Nucleus accumbens (tissue), 56 donors: Measurements from ENCODE around the gene DYNLL2.
"Not testable (repeated sequence)": the region's sequence is repeated elsewhere in the genome, so short reads cannot be mapped to it uniquely, and the experiment has no call there.

Source experiments
- DNase-seq, 56 donors: peaks; one replicate each; lab custom pipeline; 2025; lab: John Stamatoyannopoulos, UW

DYNLL2 gene

DNA sequence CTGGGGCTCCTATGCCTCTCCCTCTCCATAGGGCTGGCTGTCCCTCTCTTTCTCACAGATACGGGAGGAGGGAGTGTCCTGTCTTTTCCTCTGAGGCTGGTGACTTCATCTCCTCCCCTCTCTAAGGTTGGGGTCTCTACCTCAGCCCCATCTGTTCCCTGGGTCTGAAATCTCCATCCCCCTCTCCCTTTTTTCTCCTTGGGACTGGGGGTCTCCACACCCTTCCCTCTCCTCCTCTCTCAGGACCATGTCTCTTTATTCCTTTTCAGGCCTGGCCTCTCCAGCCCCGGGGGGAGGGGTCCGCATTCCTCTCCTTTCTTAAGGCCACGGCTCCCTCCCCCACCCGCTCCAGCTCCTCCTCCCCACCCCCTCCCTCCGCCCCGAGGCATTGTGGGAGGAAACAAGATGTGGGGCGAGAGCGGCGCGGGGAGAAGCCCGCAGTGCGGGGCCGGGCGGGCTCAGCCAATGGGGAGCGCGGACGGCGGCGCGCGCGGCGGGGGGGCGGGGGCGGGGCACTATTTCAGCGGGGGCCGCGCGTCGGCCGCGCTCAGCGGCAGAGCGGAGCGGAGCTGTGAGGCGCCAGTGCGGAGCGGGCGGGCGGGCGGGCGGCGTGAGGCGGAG, at the start of gene DYNLL2:
TSS of gene DYNLL2 (plus strand) at position 550 of the 621 bp plus-strand sequence. CDS start 3,672 bp downstream, outside the sequence.
- DNase-seq = peak in 55 of 56 donors; percentile 44 to 93 (median 83)

- DNase-seq = no peak
These were observed 43.2 kb upstream of the DYNLL2 start for GRCh38 chr17:58039975-58040374.

DNA sequence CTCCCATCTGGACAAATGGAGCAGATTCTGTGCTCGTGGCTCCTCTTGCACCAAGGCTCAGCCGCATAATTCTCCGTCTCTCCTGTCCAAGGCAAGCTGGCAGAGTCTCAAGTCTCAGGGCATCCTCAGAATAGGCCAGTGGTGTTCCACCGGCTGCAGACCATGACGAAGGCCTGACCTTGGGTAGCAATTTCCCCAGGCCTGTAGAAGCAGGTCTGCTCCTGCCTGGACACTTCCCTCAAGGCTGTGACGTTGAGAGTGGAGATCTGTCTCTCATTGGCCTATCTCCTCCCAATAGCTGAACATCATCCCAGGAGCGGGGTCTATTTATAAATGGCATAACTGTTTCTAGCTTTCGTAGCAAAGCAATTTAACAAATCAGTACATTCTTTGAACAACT, 42.8 kb upstream of the DYNLL2 start:
- DNase-seq = no peak

- no peak for DNase-seq
These were observed 42.1 kb upstream of the DYNLL2 start for GRCh38 chr17:58041161-58041560.

GRCh38 chr17:58043221-58044181, 39.7 kb upstream of the DYNLL2 start:
- DNase-seq = no peak

DNA sequence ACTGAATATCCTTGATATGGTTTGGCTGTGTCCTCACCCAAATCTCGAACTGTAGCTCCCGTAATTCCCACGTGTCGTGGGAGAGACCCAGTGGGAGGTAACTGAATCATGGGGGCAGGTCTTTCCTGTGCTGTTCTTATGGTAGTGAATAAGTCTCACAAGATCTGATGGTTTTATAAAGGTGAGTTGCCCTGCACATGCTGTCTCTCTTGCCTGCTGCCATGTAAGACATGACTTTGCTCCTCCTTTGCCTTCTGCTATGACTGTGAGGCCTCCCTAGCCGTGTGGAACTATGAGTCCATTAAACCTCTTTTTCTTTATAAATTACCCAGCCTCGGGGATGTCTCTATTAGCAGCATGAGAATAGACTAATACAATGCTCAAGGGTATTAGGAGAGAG, 39.0 kb upstream of the DYNLL2 start:
- DNase-seq = not testable (repeated sequence)

DNA sequence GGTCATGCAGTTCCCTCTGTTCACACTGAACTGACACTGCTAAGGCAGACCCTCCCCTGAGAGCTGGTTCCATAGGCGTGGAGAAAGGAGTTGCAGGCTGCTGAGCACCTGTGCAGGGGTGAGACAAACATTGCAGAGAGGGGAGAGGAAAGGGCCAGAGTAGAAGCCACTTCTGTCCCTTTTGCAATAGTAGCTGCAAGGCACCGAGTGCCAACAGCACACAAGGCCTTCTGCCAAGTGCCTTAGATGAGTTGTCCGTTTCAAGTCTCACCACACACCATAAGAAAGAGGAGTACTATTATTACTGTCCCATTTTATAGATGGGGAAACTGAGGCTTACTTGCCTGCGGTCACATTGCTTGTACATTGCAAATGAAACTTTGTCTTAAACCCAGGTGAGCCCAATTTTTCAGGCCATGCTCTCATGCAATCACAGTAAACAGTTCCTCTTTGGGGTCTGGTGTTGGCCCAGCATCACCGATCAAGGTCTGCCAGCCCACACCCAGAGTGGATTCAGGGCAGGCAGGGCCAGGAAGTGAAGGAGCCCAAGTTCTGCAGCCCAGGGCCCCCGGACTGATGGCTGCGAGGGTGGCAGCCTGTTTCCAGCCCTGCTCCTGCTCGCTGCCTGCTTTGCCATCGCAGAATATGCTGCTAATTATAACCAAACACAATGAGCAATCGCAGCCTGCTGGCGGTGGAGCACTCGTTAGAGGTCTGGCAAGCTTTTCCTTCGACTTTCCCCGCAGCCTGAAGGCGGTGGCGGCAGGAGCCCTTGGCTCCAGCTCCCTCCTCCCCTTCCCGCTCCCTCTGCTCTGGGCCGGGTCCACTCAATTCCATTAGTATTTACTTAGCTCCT, 36.8 kb upstream of the DYNLL2 start:
- peak in 33 of 56 donors; percentile 1 to 78 (median 29) for DNase-seq

- DNase-seq = no peak
These were observed 35.7 kb upstream of the DYNLL2 start for GRCh38 chr17:58047376-58048150.

- no peak for DNase-seq
These were observed 33.7 kb upstream of the DYNLL2 start for GRCh38 chr17:58049533-58049932.

DNA sequence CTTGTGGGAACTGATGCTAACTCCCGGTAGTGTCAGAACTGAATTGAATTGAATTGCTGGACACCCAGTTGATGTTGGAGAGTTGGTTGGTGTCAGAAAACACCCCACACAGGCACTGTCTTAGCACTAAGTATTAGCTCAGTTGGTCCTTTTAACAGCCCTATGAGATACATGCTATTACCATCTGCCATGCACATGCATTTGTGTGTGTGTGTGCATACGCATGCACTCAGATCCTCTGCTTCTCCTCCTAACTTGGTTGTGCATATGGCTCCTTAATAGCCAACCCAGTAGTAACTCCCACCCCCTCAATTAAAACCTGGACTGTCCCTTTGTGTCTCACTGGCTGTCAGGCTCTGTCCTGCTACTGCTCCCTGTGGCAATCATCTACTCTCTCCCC, 32.3 kb upstream of the DYNLL2 start:
- DNase-seq = no peak

GRCh38 chr17:58051468-58051867, 31.8 kb upstream of the DYNLL2 start:
- no peak for DNase-seq

- no peak for DNase-seq
These were observed 30.8 kb upstream of the DYNLL2 start for GRCh38 chr17:58052407-58052806.

- DNase-seq = peak in 30 of 56 donors; percentile 7 to 69 (median 30)
These were observed 30.1 kb upstream of the DYNLL2 start for GRCh38 chr17:58052945-58053715.

DNA sequence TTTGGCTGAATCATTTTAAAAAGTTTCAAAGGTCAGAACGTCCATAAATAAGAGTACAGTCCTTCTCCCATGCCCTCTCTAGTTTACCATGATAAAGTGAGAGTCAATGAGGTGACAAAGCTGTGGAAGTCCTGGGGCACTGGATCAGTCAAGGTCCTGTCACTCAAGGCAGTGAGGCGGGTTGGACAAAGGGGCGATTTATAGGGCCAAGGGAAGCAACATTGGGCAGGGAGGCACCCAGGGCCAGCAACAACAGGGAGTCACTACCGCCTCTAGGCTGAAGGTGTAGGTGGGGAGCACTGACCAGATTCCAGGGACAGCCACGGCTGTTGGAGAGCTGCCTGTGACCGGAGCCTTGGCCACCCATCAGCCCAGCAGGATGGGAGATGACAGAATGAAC, 28.6 kb upstream of the DYNLL2 start:
- DNase-seq = no peak

GRCh38 chr17:58056476-58056875, 26.7 kb upstream of the DYNLL2 start:
- DNase-seq = no peak

DNA sequence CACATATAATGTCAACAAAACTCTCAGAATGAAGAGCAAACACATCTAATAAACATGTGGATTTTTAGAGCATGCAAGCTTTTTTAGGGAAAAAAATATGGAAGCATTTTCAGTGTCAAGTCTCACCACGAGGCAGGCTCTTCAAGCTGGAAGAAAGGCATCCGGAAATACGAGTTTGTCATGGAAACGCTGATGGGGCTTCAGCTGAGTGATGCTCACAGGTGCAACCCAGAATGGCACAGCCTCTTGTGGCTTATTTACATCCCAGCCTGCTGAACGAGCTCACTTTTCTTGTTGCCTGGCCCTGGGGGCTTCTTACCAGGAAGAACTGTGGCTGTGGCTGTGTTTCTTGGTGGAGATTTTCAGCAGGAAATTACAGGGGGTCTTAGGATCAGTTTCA, 24.1 kb upstream of the DYNLL2 start:
- DNase-seq = peak in 8 of 56 donors; percentile 7 to 48 (median 16)

DNA sequence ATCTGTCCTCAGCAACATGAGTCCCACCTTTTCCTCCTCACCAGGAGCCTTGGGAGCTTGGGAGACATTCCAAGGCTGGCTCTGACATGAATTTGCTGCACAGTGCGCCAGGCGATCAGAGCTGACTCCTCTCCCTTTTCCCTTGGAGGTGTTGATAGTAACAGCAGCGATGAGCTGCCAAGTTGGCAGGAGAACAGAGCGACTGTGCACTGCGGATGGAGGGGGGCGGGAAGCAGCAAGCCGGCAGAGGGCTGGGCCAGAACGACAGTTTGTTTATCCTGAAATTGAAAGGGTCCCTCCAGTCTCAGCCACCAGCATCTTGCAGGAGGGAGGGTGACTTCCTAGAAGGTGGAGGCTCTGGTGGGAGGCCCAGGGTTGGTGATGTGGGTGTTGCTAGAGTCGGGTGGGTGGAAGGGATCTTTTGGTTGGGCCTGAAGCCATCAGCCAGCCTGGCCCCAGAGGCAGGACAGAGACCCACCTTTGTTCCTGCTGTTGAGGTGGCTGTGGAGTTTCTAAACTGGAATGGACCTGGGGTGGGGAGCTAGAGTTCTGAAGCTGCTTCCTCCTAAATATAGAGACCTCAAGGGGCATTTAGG, 22.5 kb upstream of the DYNLL2 start:
- peak in 29 of 56 donors; percentile 3 to 66 (median 31) for DNase-seq

GRCh38 chr17:58061672-58062071, 21.5 kb upstream of the DYNLL2 start:
- no peak for DNase-seq

GRCh38 chr17:58065238-58065637, 18.0 kb upstream of the DYNLL2 start:
- no peak for DNase-seq
